HAP-1 (cell line): ENCODE measurements around the gene ANK3.

Source experiments
- DNase-seq, 2 experiments: peaks; one replicate each; pipeline ENCODE4 v3.0.0-alpha.2; 2016 to 2020; ENCODE audit warnings: low spot score in 2 of 2
- H3K27me3 ChIP-seq: fragments of 250-450 bp; sonication (Bioruptor Pico); 2 replicates; pipeline ENCODE4 v1.5.1; 2020; ENCODE audit warnings: low read depth, mild to moderate bottlenecking, moderate library complexity
- H3K36me3 ChIP-seq: fragments of 250-450 bp; sonication (Bioruptor Pico); replicated peaks from 2 replicates; pipeline ENCODE4 v1.5.1; 2020; ENCODE audit warnings: mild to moderate bottlenecking
- H3K4me1 ChIP-seq: fragments of 250-450 bp; sonication (Bioruptor Pico); 2 replicates; pipeline ENCODE4 v1.5.1; 2020; ENCODE audit warnings: mild to moderate bottlenecking
- H3K4me3 ChIP-seq: fragments of 250-450 bp; sonication (Bioruptor Pico); 2 replicates; pipeline ENCODE4 v1.5.1; 2020; ENCODE audit warnings: mild to moderate bottlenecking, moderate library complexity
- H3K9me3 ChIP-seq: fragments of 250-450 bp; sonication (Bioruptor Pico); 2 replicates; pipeline ENCODE4 v1.5.1; 2020; ENCODE audit warnings: mild to moderate bottlenecking, moderate library complexity
- in situ Hi-C: fragments of 300-500 bp; cut with MboI; formaldehyde crosslinking; loops from 3 replicates; pipeline ENCODE4 v1.14.3; 2020; ENCODE audit warnings: low sequenced_read_pairs, inconsistent platforms, mixed read lengths

ANK3 gene

DNA sequence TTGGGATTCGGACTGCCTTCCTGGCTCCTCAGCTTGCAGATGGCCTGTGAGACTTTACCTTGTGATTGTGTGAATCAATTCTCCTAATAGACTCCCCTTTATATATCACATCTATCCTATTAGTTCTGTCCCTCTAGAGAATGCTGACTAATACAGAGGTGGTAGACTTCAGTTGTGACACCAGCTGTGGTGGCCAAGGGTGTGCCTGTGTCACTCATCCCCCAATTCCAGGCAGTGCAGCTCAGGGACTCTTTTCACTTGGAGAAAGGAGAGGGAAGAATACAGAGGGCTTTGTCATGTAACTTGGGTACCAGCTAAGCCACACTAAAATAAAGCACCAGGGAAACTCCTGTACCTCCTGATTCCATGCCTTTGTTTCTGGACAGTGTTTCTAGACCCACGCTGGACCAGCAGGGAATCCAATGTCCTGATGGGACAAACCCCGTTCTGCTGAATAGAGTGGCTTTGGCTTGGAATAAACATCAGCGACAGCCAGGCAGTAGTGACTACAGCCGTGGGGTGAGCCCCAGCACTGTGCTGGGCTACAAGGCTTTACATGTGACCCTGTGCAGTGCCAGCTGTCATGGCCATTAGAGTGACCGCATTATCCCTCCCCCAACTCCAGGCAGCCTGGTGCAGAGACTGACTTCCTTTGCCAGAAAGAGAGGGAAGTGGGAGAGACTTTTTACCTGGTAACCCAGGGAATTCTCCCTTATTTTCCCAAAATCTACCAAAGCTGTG lies 233.6 kb downstream of the ANK3 start:
- no peaks in the 10 kb centered on the region for H3K36me3 ChIP-seq
- in situ Hi-C loops = no loop called here
- DNase-seq = no peak
- no peak overlapping the region for H3K4me3 ChIP-seq
- no peaks in the 10 kb centered on the region for H3K4me1 ChIP-seq
- H3K9me3 ChIP-seq = no peaks in the 10 kb centered on the region
- H3K27me3 ChIP-seq = peaks cover 6% of the 10 kb centered on the region

- H3K4me3 ChIP-seq = no peak overlapping the region
- in situ Hi-C loops = no loop called here
- H3K36me3 ChIP-seq = no peaks in the 10 kb centered on the region
- H3K9me3 ChIP-seq = no peaks in the 10 kb centered on the region
- peaks cover 5% of the 10 kb centered on the region for H3K27me3 ChIP-seq
- no peak for DNase-seq
- H3K4me1 ChIP-seq = no peaks in the 10 kb centered on the region
Measured at GRCh38 chr10:60155099-60155877, 234.4 kb downstream of the ANK3 start.

GRCh38 chr10:60149003-60149402 lies 240.7 kb downstream of the ANK3 start:
- peaks cover 12% of the 10 kb centered on the region for H3K4me1 ChIP-seq
- no peaks in the 10 kb centered on the region for H3K9me3 ChIP-seq
- no peaks in the 10 kb centered on the region for H3K27me3 ChIP-seq
- no peaks in the 10 kb centered on the region for H3K36me3 ChIP-seq
- in situ Hi-C loops = no loop called here
- DNase-seq = no peak
- no peak overlapping the region for H3K4me3 ChIP-seq

DNA sequence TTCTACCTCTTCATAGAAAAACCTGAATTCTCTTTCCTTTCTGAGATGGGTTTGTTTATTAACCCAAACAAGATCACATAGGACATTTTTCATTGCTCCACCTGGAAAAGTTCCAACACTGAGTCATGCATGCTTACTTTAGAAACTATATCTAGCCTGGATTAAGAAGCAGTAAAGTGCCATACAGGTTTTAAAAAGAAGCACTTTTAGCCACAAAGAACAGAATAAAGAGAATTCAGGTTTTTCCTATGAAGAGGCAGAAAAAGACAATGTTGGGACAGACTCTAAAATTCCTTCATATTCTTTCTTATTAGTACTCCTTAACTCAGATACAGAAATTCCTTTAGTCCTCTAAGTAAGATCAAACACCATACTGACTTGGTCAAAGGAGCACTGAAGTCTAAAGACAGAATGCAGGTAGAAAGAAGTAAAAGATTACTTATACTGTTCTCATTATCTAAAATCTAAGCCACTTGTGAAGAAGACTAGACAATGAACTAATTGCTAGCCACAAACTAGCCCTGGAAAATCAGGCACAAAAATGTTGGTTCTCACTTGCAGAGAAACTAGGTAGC lies 241.3 kb downstream of the ANK3 start:
- Histone ChIP-seq H3K9me3 (no peaks in the 10 kb centered on the region), H3K4me3 (no peak overlapping the region), H3K4me1 (peaks cover 14% of the 10 kb centered on the region), H3K36me3 (no peaks in the 10 kb centered on the region), H3K27me3 (no peaks in the 10 kb centered on the region)
- in situ Hi-C loops = no loop called here
- peak; percentile 18 to 29 for DNase-seq

DNA sequence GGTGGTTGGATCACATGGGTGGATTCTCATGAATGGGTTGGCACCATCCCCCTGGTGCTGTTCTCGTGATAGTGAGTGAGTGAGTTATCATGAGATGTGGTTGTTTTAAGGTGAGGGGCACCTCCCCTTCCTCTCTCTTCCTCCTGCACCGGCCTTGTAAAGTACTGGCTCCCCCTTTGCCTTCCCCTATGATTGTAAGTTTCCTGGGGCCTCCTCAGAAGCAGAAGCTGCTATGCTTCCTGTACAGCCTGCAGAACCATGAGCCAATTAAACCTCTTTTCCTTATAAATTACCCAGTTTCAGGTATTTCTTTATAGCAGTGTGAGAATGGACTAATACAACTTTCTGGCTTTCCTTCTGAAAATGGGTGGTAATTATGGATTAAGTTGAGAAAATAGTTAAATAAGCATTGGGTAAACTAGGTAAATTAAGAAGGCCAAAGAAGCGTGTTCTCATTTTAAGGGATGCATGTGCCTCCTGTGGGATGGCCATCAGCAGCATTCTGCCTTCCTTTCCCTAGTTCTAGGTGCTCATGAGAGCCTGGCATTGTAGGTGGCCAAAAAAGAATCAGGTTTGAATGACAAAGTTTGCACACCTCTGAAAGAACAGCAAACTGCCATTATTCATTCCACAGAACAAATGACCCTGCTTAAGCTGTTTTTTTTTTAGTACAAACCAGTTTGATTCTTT lies 242.0 kb downstream of the ANK3 start:
- no peak for DNase-seq
- in situ Hi-C loops = no loop called here
- H3K36me3 ChIP-seq = no peaks in the 10 kb centered on the region
- no peaks in the 10 kb centered on the region for H3K27me3 ChIP-seq
- H3K9me3 ChIP-seq = no peaks in the 10 kb centered on the region
- no peak overlapping the region for H3K4me3 ChIP-seq
- peaks cover 17% of the 10 kb centered on the region for H3K4me1 ChIP-seq

GRCh38 chr10:60147025-60147424 lies 242.7 kb downstream of the ANK3 start:
- no peak for DNase-seq
- Histone ChIP-seq H3K27me3 (no peaks in the 10 kb centered on the region), H3K36me3 (no peaks in the 10 kb centered on the region), H3K4me1 (peaks cover 20% of the 10 kb centered on the region), H3K9me3 (no peaks in the 10 kb centered on the region), H3K4me3 (no peak overlapping the region)
- in situ Hi-C loops = no loop called here

GRCh38 chr10:60144099-60144498 lies 245.6 kb downstream of the ANK3 start:
- in situ Hi-C loops = no loop called here
- peaks cover 29% of the 10 kb centered on the region for H3K4me1 ChIP-seq
- no peak for DNase-seq
- H3K9me3 ChIP-seq = no peaks in the 10 kb centered on the region
- H3K4me3 ChIP-seq = no peak overlapping the region
- no peaks in the 10 kb centered on the region for H3K36me3 ChIP-seq
- no peaks in the 10 kb centered on the region for H3K27me3 ChIP-seq

GRCh38 chr10:60142736-60143135 lies 246.9 kb downstream of the ANK3 start:
- Histone ChIP-seq H3K27me3 (no peaks in the 10 kb centered on the region), H3K4me1 (peaks cover 30% of the 10 kb centered on the region), H3K4me3 (no peak overlapping the region), H3K36me3 (no peaks in the 10 kb centered on the region), H3K9me3 (no peaks in the 10 kb centered on the region)
- no peak for DNase-seq
- in situ Hi-C loops = no loop called here

GRCh38 chr10:60141896-60142559 lies 247.6 kb downstream of the ANK3 start:
- no peak overlapping the region for H3K4me3 ChIP-seq
- H3K9me3 ChIP-seq = no peaks in the 10 kb centered on the region
- in situ Hi-C loops = no loop called here
- no peaks in the 10 kb centered on the region for H3K36me3 ChIP-seq
- H3K27me3 ChIP-seq = no peaks in the 10 kb centered on the region
- no peak for DNase-seq
- peaks cover 31% of the 10 kb centered on the region for H3K4me1 ChIP-seq

DNA sequence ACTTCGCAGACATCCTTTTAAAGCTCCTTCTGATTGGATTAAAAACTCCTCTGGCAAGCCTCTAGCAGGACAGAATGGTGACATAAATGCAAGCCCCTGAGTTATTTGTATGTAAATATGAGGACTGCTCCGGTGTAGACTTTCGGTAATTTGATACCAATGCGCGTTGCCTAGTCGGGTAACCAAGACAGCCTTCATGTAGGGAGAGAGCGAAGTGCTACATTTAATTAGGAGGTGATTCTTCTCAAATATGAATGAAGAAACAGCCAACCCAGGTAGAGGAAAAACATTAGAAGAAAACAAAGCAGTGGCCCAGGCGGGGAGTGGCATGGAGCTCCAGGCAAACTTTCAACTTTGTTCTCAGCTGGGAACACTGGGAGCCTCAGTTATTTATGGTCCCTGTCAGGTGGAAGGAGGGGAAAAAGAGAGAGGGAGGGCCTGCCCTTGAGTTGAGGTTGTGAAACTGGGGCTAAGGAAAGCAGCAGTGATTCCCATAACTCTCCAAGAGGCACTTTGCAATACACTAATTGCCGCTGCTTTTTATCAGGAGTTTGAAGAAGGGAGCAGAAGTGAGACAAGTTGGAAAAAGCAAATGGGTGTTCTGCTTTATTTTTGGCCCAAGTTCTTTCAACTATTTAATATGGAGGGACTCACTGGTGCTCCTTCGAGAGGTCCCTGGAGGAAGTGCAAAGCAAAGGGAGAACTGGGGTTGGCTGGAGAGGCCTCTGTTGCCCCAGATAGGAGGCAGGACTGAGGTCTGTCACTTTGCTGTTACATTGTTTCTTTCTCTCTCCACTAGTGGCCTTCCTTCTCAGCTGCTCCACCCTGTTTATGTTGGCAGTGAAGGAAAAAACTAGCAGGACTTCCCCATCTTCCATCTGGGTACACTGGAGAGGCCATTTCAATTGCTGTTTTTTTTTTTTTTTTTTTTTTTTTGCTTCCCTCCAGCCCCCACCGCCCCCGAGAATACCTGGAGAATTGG lies 248.7 kb downstream of the ANK3 start:
- no peaks in the 10 kb centered on the region for H3K27me3 ChIP-seq
- DNase-seq = peak; percentile 78 to 96
- peak overlapping the region; percentile 42 for H3K4me3 ChIP-seq
- peaks cover 31% of the 10 kb centered on the region for H3K4me1 ChIP-seq
- in situ Hi-C loops = no loop called here
- no peaks in the 10 kb centered on the region for H3K36me3 ChIP-seq
- H3K9me3 ChIP-seq = no peaks in the 10 kb centered on the region

GRCh38 chr10:60139798-60140566 lies 249.7 kb downstream of the ANK3 start:
- in situ Hi-C loops = no loop called here
- Histone ChIP-seq H3K27me3 (no peaks in the 10 kb centered on the region), H3K4me3 (peak overlapping the region; percentile 42), H3K4me1 (peaks cover 31% of the 10 kb centered on the region), H3K36me3 (no peaks in the 10 kb centered on the region), H3K9me3 (no peaks in the 10 kb centered on the region)
- peak; percentile 22 to 35 for DNase-seq

GRCh38 chr10:60139290-60139689 lies 250.4 kb downstream of the ANK3 start:
- H3K4me1 ChIP-seq = peaks cover 31% of the 10 kb centered on the region
- H3K4me3 ChIP-seq = peak overlapping the region; percentile 42
- no peaks in the 10 kb centered on the region for H3K9me3 ChIP-seq
- DNase-seq = no peak
- H3K27me3 ChIP-seq = no peaks in the 10 kb centered on the region
- no peaks in the 10 kb centered on the region for H3K36me3 ChIP-seq
- in situ Hi-C loops = no loop called here
